MCF 10A (cell line): Measurements from ENCODE around the gene ZDHHC17. TPM values are rescaled to one million over a fixed set of nuclear protein-coding genes. Genes with fewer than 3 reads are reported as not detected.

Experiments used
- BruUV-seq: library from RNA; stranded (reverse); fragments of 400-500 nt; replicated peaks from 2 replicates; lab custom pipeline; 2021; lab: Mats Ljungman, UMichigan
- CTCF ChIA-PET: fragments of 300-600 bp; sonication (Branson Sonifier 250); formaldehyde crosslinking; extraction: SDS; loops from one replicate; lab custom pipeline; 2021; ENCODE audit warnings: antibody characterized with exemption, inconsistent platforms; lab: Yijun Ruan, JAX
- POLR2A ChIA-PET: fragments of 300-600, 350-650 bp; sonication (Branson Sonifier 250); formaldehyde crosslinking; extraction: SDS; loops from one replicate; lab custom pipeline; 2020; ENCODE audit warnings: antibody characterized with exemption, inconsistent platforms; lab: Yijun Ruan, JAX
- DNase-seq: peaks from one replicate; pipeline ENCODE4 v3.0.0-alpha.2; 2018; ENCODE audit not compliant: unreplicated experiment
- H3K27ac Mint-ChIP-seq: one replicate; pipeline ENCODE4 v1.8.0; 2022; ENCODE audit warnings: mild to moderate bottlenecking, low read depth, mixed read lengths; ENCODE audit not compliant: unreplicated experiment
- H3K27me3 Mint-ChIP-seq: one replicate; pipeline ENCODE4 v1.8.0; 2022; ENCODE audit warnings: mixed read lengths; ENCODE audit not compliant: insufficient read depth, unreplicated experiment
- H3K36me3 Mint-ChIP-seq: one replicate; pipeline ENCODE4 v1.8.0; 2022; ENCODE audit warnings: mild to moderate bottlenecking, moderate library complexity, mixed read lengths; ENCODE audit not compliant: insufficient read depth, unreplicated experiment
- H3K4me1 Mint-ChIP-seq: one replicate; pipeline ENCODE4 v1.8.0; 2022; ENCODE audit warnings: mixed read lengths; ENCODE audit not compliant: insufficient read depth, unreplicated experiment
- H3K4me3 Mint-ChIP-seq: one replicate; pipeline ENCODE4 v1.8.0; 2022; ENCODE audit warnings: mild to moderate bottlenecking, moderate library complexity, mixed read lengths; ENCODE audit not compliant: unreplicated experiment
- H3K9me3 Mint-ChIP-seq: one replicate; pipeline ENCODE4 v1.8.0; 2022; ENCODE audit warnings: mixed read lengths; ENCODE audit not compliant: unreplicated experiment
- intact Hi-C: fragments of 100-400 bp; cut with micrococcal nuclease; formaldehyde crosslinking; loops from 2 replicates; pipeline ENCODE4 v1.14.1; 2022
- total RNA-seq: library from RNA; stranded (reverse); gene quantifications from 2 replicates; pipeline ENCODE4 v1.2.3, GENCODE V29; 2022
- TF ChIP-seq, protein P1 (sequence below): fragments of 200-600 bp; IDR thresholded peaks from one replicate; pipeline ENCODE4 v1.8.0; 2022; ENCODE audit warnings: antibody characterized with exemption, mild to moderate bottlenecking; ENCODE audit not compliant: unreplicated experiment

ZDHHC17 gene
- total RNA-seq, 1 experiment from 2014 or later = 26.9 TPM

DNA sequence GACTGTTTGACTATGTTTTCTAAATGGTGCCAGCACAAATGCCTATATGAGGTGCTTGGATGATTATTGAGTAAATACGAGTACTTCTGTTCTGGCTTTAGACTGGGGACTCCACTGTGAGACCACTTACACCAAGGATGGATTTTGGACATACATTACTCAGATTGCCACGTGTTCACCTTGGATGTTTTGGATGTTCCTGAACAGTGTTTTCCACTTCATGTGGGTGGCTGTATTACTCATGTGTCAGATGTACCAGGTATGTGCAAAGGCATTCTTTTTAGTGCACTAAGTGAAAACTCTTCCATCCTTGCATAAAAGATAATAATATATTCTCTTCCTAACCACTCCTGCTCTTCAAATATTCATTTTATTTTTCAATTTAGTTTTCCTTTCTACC is 84.2 kb downstream of the ZDHHC17 start:
- H3K9me3 Mint-ChIP-seq = no peaks in the 10 kb centered on the region
- no peak overlapping the region for H3K27ac Mint-ChIP-seq
- TF ChIP-seq, protein P1, sequence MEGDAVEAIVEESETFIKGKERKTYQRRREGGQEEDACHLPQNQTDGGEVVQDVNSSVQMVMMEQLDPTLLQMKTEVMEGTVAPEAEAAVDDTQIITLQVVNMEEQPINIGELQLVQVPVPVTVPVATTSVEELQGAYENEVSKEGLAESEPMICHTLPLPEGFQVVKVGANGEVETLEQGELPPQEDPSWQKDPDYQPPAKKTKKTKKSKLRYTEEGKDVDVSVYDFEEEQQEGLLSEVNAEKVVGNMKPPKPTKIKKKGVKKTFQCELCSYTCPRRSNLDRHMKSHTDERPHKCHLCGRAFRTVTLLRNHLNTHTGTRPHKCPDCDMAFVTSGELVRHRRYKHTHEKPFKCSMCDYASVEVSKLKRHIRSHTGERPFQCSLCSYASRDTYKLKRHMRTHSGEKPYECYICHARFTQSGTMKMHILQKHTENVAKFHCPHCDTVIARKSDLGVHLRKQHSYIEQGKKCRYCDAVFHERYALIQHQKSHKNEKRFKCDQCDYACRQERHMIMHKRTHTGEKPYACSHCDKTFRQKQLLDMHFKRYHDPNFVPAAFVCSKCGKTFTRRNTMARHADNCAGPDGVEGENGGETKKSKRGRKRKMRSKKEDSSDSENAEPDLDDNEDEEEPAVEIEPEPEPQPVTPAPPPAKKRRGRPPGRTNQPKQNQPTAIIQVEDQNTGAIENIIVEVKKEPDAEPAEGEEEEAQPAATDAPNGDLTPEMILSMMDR = no peak
- no TSS peak for BruUV-seq
- no peaks in the 10 kb centered on the region for H3K4me1 Mint-ChIP-seq
- H3K27me3 Mint-ChIP-seq = no peaks in the 10 kb centered on the region
- intact Hi-C loops = no loop called here
- DNase-seq = no peak
- peaks cover 46% of the 10 kb centered on the region for H3K36me3 Mint-ChIP-seq
- H3K4me3 Mint-ChIP-seq = no peak overlapping the region
- CTCF ChIA-PET = interaction anchor here (0.8 to 1.1 kb wide), 2 partner anchors 10 to 57 kb away, joined by 3 read pairs; no protein-coding TSS in a partner anchor
- POLR2A ChIA-PET = no interaction called here

DNA sequence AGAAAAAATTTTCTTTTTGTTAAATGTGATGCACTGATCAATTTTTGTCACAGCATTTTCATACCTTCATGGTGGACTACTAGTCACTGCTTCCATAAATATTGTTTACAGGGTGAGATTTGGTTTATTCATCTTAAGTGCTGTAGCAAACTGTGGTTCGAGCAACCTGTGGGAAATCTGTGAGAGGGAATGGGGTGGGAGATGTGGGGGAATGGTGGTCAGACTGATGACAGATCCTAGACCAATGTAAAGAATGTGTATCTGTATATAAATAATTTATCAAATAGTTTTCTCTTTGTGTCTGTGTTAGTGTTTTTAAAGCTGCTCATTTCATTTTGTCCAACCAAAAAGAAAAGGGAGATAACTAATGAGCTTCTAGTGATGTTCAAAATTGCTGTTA is 88.2 kb downstream of the ZDHHC17 start:
- intact Hi-C loops = no loop called here
- ChIA-PET CTCF (no interaction called here), POLR2A (interaction anchor here (0.5 kb wide), 1 partner anchor 115 kb away, joined by 3 read pairs; no protein-coding TSS in a partner anchor)
- Mint-ChIP-seq H3K36me3 (peaks cover 45% of the 10 kb centered on the region), H3K4me1 (no peaks in the 10 kb centered on the region), H3K4me3 (no peak overlapping the region), H3K27ac (no peak overlapping the region), H3K9me3 (no peaks in the 10 kb centered on the region), H3K27me3 (no peaks in the 10 kb centered on the region)
- no TSS peak for BruUV-seq
- no peak for DNase-seq
- TF ChIP-seq, protein P1 = no peak

GRCh38 chr12:76855271-76855670 is 91.4 kb downstream of the ZDHHC17 start:
- peaks cover 30% of the 10 kb centered on the region for H3K36me3 Mint-ChIP-seq
- no TSS peak for BruUV-seq
- intact Hi-C loops = no loop called here
- no peak overlapping the region for H3K27ac Mint-ChIP-seq
- CTCF ChIA-PET = interaction anchor here (0.6 to 1.2 kb wide), 4 partner anchors 14 to 218 kb away, joined by 3 to 4 read pairs (median 4); no protein-coding TSS in a partner anchor
- no peaks in the 10 kb centered on the region for H3K9me3 Mint-ChIP-seq
- H3K4me1 Mint-ChIP-seq = no peaks in the 10 kb centered on the region
- TF ChIP-seq, protein P1 = no peak
- no peaks in the 10 kb centered on the region for H3K27me3 Mint-ChIP-seq
- POLR2A ChIA-PET = no interaction called here
- H3K4me3 Mint-ChIP-seq = no peak overlapping the region
- DNase-seq = no peak

DNA sequence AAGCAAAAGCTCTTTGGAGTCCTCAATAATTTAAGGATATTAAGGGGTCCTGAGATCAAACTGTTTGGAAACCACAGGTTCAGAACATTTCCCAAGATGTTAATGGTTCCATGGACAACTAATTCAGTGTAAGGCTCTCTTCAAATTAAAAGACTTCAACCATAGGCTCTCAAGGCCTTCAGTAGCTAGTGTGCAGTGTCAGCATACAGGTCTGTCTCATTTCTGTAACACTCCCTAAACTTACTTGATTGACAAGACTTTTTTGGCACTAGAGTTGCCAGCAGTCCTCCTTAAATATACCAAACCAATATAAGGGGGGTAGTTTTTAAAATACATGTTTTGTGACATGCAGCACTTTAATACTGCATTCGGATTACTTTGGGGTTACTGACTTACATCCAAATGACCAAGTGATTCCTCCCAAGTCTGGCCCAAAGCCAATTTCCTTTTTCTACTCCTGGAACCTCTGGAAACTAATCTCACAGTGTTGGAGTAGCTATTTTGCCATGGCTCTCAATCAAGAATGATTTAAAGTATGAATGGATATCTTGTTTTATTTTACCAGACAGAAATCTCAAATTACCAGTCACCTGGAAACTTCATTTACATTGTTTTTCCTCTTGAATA is 92.2 kb downstream of the ZDHHC17 start:
- intact Hi-C loops = no loop called here
- CTCF ChIA-PET = interaction anchor here (0.6 to 1.2 kb wide), 4 partner anchors 155 to 248 kb away, joined by 3 to 4 read pairs (median 3); no protein-coding TSS in a partner anchor
- Mint-ChIP-seq H3K27me3 (no peaks in the 10 kb centered on the region), H3K4me3 (no peak overlapping the region), H3K9me3 (no peaks in the 10 kb centered on the region), H3K36me3 (peaks cover 23% of the 10 kb centered on the region), H3K4me1 (no peaks in the 10 kb centered on the region), H3K27ac (no peak overlapping the region)
- no TSS peak for BruUV-seq
- no peak for DNase-seq
- POLR2A ChIA-PET = no interaction called here
- TF ChIP-seq, protein P1 = no peak
